Pulmonary artery endothelial cell (primary cell): Measurements from ENCODE around the gene UPK1A. TPM values are rescaled to one million over a fixed set of nuclear protein-coding genes. Genes with fewer than 3 reads are reported as not detected.
"Not testable (repeated sequence)": the region's sequence is repeated elsewhere in the genome, so short reads cannot be mapped to it uniquely, and the experiment has no call there.

Experiments
- DNase-seq: peaks from one replicate; pipeline ENCODE4 v3.0.0-alpha.2; 2011; ENCODE audit warnings: low read depth, low spot score
- total RNA-seq: library from RNA; depleted of rRNA; stranded (reverse); fragments of >200 nt; gene quantifications from 2 replicates; pipeline ENCODE4 v1.2.3, GENCODE V29; 2014

The UPK1A gene
- total RNA-seq, 1 donor from 2014 or later: not detected

DNA sequence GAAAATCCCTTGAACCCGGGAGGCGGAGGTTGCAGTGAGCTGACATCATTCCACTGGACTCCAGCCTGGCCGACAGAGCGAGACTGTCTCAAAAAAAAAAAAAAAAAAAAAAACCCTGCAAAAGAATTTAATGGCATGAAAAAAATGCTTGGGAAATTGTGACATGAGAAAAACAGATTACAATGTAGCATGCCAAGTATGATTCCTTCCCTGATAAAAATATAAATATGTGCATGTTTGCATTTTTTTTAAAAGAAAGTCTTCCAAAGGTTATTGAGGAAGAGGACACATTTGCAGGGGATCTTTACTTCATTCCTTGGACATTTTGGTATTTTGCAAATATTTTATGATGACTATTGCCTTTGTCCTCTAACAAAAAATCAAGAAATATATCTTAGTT, 23.5 kb downstream of the UPK1A start:
- no peak for DNase-seq

- DNase-seq: not testable (repeated sequence)
Measured at GRCh38 chr19:35691106-35691505, 24.8 kb downstream of the UPK1A start.

DNA sequence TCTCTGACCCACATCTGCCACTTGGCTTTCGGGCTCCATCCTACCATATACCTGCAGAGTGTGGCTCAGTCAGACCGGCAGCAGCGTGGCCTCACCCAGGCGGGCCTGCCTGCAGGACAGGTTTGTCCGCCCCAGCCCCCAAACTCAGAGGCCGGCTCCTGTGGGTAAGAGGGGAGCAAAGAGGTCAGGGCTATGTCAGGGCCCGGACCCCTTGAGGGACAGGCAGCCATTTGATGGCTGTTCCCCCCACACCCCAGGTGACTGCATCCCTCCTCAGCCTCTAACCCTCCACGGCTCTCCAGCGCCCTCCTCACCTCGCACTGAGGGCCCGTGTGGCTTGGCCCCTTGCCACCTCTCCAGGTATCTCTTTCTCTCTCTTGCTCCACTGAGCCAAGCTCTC, 25.7 kb downstream of the UPK1A start:
- DNase-seq: no peak

- DNase-seq: no peak
Measured at GRCh38 chr19:35693422-35693821, 27.1 kb downstream of the UPK1A start.

DNA sequence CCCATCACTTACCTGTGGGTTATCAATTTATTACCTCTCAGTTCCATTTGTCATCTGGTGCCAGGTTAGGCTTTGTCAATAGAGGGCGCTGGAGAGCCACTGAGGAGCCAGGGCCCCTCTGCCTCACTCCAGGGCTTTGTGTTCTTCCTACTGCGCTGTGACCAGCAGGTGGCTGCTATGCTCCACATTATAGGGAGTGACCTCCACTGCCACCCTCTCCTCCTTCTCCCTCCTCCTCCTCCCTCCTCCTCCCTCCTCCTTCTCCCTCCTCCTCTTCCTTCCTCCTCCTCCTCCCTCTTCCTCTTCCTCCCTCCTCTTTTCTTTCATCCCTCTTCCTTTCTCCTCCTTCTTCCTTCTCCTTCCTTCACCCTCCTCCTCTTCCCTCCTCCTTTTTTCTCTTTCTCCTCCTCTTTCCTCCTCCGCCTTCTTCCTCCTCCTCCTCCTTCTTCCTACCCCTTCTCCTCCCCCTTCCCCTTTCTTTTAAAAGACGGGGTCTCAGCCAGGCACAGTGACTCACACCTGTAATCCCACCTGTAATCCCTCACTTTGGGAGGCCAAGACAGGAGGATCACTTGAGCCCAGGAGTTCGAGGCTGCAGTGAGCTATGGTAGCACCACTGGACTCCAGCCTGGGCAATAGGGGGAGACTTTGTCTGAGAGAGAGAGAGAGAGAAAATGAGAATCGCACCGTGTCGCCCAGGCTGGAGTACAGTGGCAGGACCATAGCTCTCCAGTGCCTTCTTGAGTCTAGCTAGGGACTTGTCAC, 27.7 kb downstream of the UPK1A start:
- DNase-seq: peak; percentile 47

DNA sequence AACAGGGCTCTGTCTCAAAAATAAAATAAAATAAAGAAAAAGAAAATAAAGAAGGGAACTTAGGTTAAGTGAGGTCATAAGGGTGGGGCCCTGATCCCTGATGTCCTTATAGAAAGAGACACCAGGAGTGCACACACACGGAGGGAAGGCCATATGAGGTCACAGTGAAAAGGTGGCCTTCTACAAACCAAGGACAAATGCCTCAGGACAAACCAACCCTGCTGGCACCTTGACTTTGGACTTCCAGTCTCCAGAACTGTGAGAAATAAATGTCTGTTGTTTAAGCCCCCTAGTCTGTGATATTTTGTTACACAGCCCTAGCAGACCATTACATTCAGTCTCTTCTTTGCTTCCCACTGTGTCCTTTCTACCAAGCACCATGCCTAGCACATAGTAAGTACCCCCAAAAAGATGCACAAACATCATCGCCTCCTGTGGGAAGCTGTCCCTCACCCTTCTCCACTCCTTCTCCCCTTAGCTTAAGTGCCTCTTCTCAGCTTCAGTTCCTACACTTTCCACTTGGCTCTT, 29.6 kb downstream of the UPK1A start:
- no peak for DNase-seq

GRCh38 chr19:35696835-35697234, 30.5 kb downstream of the UPK1A start:
- no peak for DNase-seq

GRCh38 chr19:35702223-35703012, 36.1 kb downstream of the UPK1A start:
- peak; percentile 94 for DNase-seq

- DNase-seq: no peak
Measured at GRCh38 chr19:35703343-35703742, 37.0 kb downstream of the UPK1A start.

DNA sequence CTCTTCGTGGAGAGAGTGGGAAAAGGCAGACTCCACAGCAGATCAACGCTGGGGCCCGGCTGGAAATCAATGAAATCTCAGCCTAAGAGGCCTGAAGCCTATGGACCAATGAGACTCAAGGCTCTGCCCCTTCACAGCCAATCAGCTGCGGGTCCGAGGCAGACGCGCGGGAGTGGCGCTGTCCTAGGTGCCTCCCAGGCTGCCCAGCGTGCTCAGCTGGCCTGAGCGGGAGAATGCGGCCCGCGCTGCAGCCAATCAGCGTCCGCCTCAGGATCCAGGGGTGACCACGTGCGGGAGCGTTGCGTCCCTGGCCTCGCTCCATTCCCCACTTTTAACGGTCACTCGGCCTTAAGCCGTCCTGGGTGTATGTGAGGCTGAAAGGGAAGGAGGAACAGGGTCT, 37.9 kb downstream of the UPK1A start, which contains the start of gene ZBTB32:
Gene ZBTB32, plus strand, starts transcription at position 341 of the 400 bp plus-strand sequence. CDS start 10,069 bp downstream, outside the sequence.
- no peak for DNase-seq

DNA sequence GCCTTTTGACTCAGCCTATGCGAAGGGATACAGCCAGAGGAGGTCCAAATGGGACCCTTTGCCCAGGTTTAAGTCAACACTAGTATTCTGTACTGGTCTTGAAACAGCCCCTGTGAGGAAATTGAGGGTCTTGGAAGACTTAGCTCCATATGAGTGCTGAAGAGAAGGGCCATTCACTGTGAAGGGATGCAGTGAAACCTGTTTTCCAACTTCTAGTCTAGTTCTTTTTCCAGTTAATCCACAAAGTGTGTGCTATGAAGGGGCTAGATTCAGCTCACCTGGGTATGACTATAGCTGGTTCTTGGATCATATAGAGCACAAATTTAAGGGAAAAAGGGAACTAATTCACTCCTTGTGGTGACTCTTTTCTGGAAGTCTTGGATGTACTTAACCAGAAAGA, 42.1 kb downstream of the UPK1A start:
- DNase-seq: no peak

DNA sequence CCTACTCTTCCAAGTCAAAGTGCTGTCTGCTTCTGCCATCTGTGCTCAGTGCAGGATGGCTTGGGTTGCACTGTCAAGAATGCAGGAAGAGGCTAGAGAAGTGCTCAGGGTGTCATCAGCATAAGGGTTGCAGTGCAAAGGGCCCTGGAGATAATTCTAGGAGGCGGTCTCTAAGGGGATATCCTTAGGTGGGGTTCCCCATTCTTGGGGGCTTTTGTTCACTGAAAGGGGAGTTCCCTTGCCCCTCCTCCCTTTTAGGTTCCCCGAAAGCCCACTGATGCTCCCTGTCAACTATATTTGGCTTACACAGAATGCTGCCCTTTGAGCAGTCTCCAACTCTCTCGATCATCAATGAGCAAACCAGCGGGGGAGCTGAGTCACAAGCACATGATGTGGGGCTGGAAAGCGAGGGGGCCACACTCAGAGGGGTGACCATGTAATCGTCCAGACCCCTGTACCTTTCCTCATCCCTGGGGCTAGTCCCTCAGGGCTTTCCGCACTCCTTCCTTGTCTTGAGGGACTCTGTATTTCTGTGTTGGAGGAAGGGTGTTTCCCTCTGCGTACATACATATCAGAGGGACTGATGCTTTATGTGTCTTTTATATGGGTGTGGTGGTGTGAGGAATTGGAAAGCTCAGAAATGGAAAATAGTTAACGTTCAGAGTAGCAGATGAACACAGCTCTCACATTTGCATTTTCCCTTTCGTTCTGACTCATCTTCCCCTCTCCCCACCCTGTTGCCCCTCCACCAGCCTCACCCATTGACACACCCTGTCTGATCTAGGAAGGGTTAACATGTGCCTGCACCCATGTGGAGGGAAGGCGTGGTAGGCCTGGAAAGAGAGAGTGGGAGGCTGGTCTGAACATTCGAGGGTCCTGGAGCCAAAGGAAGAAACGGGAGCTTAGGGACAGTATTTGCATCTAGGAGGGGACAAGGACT, 44.7 kb downstream of the UPK1A start:
- DNase-seq: no peak

GRCh38 chr19:35712567-35713505, 46.5 kb downstream of the UPK1A start:
- DNase-seq: no peak

DNA sequence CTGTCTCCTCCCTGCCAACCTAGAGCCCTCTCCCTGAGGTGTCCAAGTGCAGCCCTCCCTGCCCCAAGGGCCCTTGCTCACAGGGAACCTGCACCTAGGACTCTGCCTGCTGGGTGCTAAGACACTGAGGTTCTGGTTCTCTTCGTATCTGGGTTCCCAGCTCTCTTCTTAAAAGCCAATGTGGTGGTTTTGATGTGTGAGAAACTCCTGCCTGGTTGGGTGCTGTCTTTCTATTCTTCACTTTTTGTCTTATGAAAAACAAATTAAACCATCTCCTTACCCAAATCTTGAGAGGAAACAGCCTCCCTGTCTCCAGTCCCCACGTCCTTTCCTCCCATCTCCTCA, 47.2 kb downstream of the UPK1A start:
- DNase-seq: no peak

GRCh38 chr19:35713904-35714495, 47.7 kb downstream of the UPK1A start:
- DNase-seq: no peak

- DNase-seq: no peak
Measured at GRCh38 chr19:35714601-35715354, 48.5 kb downstream of the UPK1A start.

DNA sequence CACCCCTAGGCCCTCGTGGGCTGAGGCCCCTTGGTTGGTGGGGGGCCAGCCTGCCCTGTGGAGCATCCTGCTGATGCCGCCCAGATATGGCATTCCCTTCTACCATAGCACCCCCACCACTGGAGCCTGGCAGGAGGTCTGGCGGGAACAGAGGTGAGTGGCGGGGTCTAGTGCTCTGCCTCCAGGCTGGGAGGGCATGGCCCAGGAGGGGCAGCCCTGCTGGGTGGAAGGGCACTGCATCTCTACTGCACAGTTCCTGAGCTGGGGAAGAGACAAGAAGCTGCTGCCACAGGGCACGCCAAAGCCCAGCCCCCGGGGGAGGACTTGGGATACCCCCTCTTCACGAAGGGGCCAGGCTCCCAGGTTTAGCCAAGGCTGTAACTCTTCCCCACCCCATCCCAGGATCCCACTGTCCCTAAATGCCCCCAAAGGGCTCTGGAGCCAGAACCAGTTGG, 49.1 kb downstream of the UPK1A start:
- no peak for DNase-seq

- DNase-seq: no peak
Measured at GRCh38 chr19:35715981-35716800, 49.9 kb downstream of the UPK1A start.
